ENCODE results near the gene SERPINA3.

GRCh38 chr14:94631050-94631449 is 18.9 kb downstream of the SERPINA3 start:
- no peak for TF ChIP-seq CTCF (conservative IDR thresholded peaks at IDR 0.05; ENCODE audit: low read depth, low read length)
- TF ChIP-seq EZH2 (IDR thresholded peaks at IDR 0.05; ENCODE audit: borderline replicate concordance, low read depth, low read length, poor library complexity, severe bottlenecking) = no peak
